ENCODE results near the gene ARHGAP24.
A peak's percentile ranks its signal among the peaks of the same experiment; 100 is the strongest.

The ARHGAP24 gene

DNA sequence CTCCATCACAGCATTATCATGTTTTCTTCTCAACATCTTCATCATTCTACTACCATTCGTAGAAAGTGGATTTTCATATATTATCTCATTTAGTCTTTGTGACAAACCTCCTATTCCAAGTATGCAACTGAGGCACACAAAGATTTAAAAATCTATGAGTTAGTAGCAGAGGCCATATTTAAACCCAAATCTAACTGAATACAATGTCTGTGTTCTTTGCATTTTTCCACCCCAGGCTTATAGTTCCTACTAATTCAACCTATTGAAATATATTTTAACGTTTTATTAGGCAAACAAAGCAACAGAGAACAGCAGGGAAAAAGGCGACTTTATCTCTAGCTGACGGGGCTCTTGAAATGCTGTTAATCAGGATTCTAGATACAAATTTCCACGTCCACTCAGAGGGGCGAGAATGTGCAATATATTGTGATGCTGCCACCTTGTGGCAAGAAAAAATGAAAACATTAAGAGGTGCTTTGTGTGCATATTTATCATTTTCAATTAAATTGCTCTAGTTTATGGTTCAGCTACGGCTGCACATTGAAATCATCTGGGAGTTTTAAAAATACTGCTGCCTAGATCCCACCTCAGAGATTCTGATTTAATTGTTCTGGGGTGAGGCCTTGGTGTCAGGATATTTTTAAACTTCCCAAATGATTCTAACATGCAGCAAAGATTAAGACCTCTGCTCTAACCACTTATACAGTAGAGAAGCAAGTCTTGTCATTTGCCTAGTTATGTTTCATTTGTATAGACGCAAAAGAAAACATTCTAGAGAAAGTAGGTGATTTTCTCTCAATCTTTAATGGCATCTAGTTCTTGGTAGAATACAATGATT lies 569.0 kb downstream of the ARHGAP24 start:
- TF ChIP-seq, protein P1, sequence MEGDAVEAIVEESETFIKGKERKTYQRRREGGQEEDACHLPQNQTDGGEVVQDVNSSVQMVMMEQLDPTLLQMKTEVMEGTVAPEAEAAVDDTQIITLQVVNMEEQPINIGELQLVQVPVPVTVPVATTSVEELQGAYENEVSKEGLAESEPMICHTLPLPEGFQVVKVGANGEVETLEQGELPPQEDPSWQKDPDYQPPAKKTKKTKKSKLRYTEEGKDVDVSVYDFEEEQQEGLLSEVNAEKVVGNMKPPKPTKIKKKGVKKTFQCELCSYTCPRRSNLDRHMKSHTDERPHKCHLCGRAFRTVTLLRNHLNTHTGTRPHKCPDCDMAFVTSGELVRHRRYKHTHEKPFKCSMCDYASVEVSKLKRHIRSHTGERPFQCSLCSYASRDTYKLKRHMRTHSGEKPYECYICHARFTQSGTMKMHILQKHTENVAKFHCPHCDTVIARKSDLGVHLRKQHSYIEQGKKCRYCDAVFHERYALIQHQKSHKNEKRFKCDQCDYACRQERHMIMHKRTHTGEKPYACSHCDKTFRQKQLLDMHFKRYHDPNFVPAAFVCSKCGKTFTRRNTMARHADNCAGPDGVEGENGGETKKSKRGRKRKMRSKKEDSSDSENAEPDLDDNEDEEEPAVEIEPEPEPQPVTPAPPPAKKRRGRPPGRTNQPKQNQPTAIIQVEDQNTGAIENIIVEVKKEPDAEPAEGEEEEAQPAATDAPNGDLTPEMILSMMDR (IDR thresholded peaks at IDR 0.05) = peak; percentile 69

DNA sequence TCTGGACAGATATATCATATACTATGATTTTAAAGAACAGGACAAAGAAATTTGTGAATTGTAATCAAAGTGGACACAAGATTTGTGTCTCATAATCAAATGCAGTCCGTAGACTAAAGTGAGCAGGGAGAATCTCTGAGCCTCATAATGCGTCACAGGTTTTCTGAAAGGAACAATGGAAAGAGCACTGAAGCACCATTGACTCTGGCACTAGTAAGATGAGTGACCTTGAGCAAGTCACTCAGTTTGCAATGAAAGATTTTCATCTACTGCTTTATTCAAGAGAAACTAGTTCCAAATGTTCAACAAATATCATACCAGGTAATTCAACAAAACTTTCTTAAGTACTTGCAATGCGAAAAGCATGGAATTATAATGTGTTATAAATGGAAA lies 569.6 kb downstream of the ARHGAP24 start:
- TF ChIP-seq, protein P1 (IDR thresholded peaks at IDR 0.05) = no peak

DNA sequence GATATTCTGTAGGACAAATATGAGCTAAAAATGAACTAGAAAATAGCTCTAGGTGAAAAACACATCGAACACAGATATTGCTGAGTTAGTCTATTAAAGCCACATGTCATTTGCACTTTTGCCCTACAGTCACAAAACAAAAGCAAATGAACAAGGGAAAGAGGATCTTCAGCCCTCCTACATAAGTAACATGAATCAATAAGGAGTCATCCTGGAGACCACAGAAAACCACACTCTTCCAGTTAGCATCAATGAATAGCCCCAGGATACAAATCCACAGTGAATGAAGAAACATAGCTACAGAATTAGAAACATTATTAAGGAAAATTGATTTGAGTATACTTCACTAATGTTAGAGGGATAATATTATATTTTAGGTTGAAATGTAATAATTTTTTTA lies 573.5 kb downstream of the ARHGAP24 start:
- TF ChIP-seq, protein P1 (IDR thresholded peaks at IDR 0.05) = no peak

DNA sequence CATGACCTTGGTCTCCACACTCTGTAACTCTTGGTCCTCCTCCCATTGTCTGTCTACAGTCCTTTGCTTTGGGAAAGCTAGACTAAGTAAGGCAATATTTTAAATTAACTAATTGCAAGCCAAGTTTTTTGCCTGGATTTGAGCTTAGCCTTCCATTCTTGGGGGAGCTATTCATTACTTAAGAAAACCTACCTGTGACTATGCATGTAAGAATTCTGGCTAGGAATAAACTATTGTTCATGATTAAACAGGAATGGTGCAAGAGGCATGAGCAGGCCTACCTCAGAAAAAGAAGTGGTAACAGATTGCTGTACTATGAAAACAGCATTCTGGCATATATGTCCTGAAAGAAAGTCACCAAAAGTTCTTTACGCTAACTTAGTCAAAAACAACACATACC lies 575.5 kb downstream of the ARHGAP24 start:
- TF ChIP-seq, protein P1 (IDR thresholded peaks at IDR 0.05) = no peak

Data from LNCAP (cell line).